ENCODE measurements around the gene TNFSF8.

- TF ChIP-seq EP300 (IDR thresholded peaks at IDR 0.05) (no peak), POLR2A (IDR thresholded peaks at IDR 0.05) (no peak), CTCF (IDR thresholded peaks at IDR 0.05) (no peak)
Measured at GRCh38 chr9:114969269-114969668, 38.9 kb upstream of the TNFSF8 start.
